ENCODE data around the gene CCT6B. TPM values are rescaled to one million over a fixed set of nuclear protein-coding genes. Genes with fewer than 3 reads are reported as not detected.

The CCT6B gene
- total and polyA plus RNA-seq, 2 of the 13 experiments (the other 11 are each of a cell fraction or from before 2014, with no cell fraction given) = 0.41 to 1.4 TPM

DNA sequence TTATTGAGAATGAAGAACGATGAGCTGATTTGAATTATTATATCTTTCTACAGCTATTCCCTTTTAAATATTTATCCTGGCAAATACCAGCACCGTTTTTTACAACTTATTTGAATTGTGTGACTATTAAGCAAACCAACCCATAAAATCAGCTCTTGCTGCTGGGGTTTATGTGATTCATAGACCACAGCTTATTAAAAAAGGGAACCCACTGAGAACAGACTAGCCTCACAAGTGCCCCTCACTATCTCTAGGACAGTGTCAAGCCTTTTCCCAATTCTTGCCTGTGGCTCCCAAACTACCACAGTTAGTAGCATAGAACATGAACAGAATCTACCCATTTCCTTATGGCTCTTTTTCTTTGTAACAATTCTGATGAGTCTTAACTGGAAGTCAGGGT, 12.9 kb upstream of the CCT6B start:
- intact Hi-C loops (cut with micrococcal nuclease; ENCODE audit: unreplicated experiment) = no loop called here
- peaks cover 1% of the 10 kb centered on the region for H3K4me1 ChIP-seq (ENCODE audit: insufficient read depth, low read length)
- BruUV-seq (replicated peaks) = no TSS peak
- H3K27ac ChIP-seq (ENCODE audit: extremely low read length, insufficient read depth, low read length) = no peak overlapping the region
- H2AFZ ChIP-seq (ENCODE audit: low read length) = no peak overlapping the region
- H3K27me3 ChIP-seq (ENCODE audit: control insufficient read depth in 1 of 2, insufficient read depth in 2 of 2, low read length in 2 of 2) = no peaks in the 10 kb centered on the region
- TF ChIP-seq CCAR2 (optimal IDR thresholded peaks at IDR 0.05; ENCODE audit: low read depth, low read length) = no peak
- TF ChIP-seq, protein P1, sequence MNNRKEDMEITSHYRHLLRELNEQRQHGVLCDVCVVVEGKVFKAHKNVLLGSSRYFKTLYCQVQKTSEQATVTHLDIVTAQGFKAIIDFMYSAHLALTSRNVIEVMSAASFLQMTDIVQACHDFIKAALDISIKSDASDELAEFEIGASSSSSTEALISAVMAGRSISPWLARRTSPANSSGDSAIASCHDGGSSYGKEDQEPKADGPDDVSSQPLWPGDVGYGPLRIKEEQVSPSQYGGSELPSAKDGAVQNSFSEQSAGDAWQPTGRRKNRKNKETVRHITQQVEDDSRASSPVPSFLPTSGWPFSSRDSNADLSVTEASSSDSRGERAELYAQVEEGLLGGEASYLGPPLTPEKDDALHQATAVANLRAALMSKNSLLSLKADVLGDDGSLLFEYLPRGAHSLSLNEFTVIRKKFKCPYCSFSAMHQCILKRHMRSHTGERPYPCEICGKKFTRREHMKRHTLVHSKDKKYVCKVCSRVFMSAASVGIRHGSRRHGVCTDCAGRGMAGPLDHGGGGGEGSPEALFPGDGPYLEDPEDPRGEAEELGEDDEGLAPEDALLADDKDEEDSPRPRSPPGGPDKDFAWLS (CRISPR knock-in tag; IDR thresholded peaks at IDR 0.05; ENCODE audit: borderline replicate concordance) = no peak
- TF ChIP-seq, protein P2, sequence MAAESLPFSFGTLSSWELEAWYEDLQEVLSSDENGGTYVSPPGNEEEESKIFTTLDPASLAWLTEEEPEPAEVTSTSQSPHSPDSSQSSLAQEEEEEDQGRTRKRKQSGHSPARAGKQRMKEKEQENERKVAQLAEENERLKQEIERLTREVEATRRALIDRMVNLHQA (CRISPR knock-in tag; IDR thresholded peaks at IDR 0.05) = no peak
- no peak for TF ChIP-seq ZBTB37 (CRISPR knock-in tag; IDR thresholded peaks at IDR 0.05)
- TF ChIP-seq CBFB (CRISPR knock-in tag; IDR thresholded peaks at IDR 0.05) = no peak
- no peaks in the 10 kb centered on the region for H3K9me3 ChIP-seq (ENCODE audit: low read length)
- ChIA-PET POLR2A (no interaction called here), CTCF (ENCODE audit: low intra/inter-chr PET ratio, low total read pairs) (no interaction called here)
- H3K9ac ChIP-seq (ENCODE audit: insufficient read depth, low read depth, low read length) = no peak overlapping the region
- H4K20me1 ChIP-seq (ENCODE audit: insufficient read depth, low read length) = no peaks in the 10 kb centered on the region
- no peak overlapping the region for H3K4me2 ChIP-seq (ENCODE audit: low read depth, low read length)
- in situ Hi-C loops (cut with HindIII; ENCODE audit: extremely low pct_ligation_motif_present, low pct_unique_long_range_greater_than_20kb) = no loop called here
- no peaks in the 10 kb centered on the region for H3K79me2 ChIP-seq (ENCODE audit: insufficient read depth, low read length)
- FAIRE-seq (no peak), ATAC-seq (no peak), DNase-seq (ENCODE audit: low spot score) (no peak)
- 47% methylated on average over 2 of the region's 2 CpGs for WGBS (ENCODE audit: low lambda C conversion rate)
- H3K36me3 ChIP-seq (replicated peaks in 1 of 2; ENCODE audit: control insufficient read depth in 1 of 2, insufficient read depth in 2 of 2, low read length in 2 of 2) = no peaks in the 10 kb centered on the region
- H3K4me3 ChIP-seq (replicated peaks in 1 of 3; ENCODE audit: insufficient read depth in 1 of 3, low read depth in 2 of 3, low read length in 3 of 3) = no peak overlapping the region
